ENCODE results near the gene ASPSCR1. TPM values are rescaled to one million over a fixed set of nuclear protein-coding genes. Genes with fewer than 3 reads are reported as not detected.

ASPSCR1 gene
- total RNA-seq, 1 donor: 28.0 TPM

GRCh38 chr17:81996232-81996756 lies 18.9 kb downstream of the ASPSCR1 start:
- DNase-seq (ENCODE audit: low read depth in 2 of 3, low spot score in 2 of 3): no peak

GRCh38 chr17:81996757-81997441 lies 19.5 kb downstream of the ASPSCR1 start:
- no peak for DNase-seq (ENCODE audit: low read depth in 2 of 3, low spot score in 2 of 3)

- no peak for DNase-seq (ENCODE audit: low read depth in 2 of 3, low spot score in 2 of 3)
These were observed 20.8 kb downstream of the ASPSCR1 start for GRCh38 chr17:81998212-81998611.

GRCh38 chr17:81998691-81999438 lies 21.4 kb downstream of the ASPSCR1 start:
- DNase-seq (ENCODE audit: low read depth in 2 of 3, low spot score in 2 of 3): no peak

- DNase-seq (ENCODE audit: low read depth in 2 of 3, low spot score in 2 of 3): no peak
These were observed 22.2 kb downstream of the ASPSCR1 start for GRCh38 chr17:81999587-81999975.

- no peak for DNase-seq (ENCODE audit: low read depth in 2 of 3, low spot score in 2 of 3)
These were observed 22.8 kb downstream of the ASPSCR1 start for GRCh38 chr17:81999976-82000802.

GRCh38 chr17:82000803-82001570 lies 23.6 kb downstream of the ASPSCR1 start:
- DNase-seq (ENCODE audit: low read depth in 2 of 3, low spot score in 2 of 3): no peak

- DNase-seq (ENCODE audit: low read depth in 2 of 3, low spot score in 2 of 3): no peak
These were observed 24.2 kb downstream of the ASPSCR1 start for GRCh38 chr17:82001571-82002056.

GRCh38 chr17:82003411-82004381 lies 26.3 kb downstream of the ASPSCR1 start:
- DNase-seq (ENCODE audit: low read depth in 2 of 3, low spot score in 2 of 3): no peak

- DNase-seq (ENCODE audit: low read depth in 2 of 3, low spot score in 2 of 3): no peak
These were observed 27.4 kb downstream of the ASPSCR1 start for GRCh38 chr17:82004517-82005455.

GRCh38 chr17:82005701-82006348 lies 28.4 kb downstream of the ASPSCR1 start:
- DNase-seq (ENCODE audit: low read depth in 2 of 3, low spot score in 2 of 3): no peak

- no peak for DNase-seq (ENCODE audit: low read depth in 2 of 3, low spot score in 2 of 3)
These were observed 29.2 kb downstream of the ASPSCR1 start for GRCh38 chr17:82006468-82007227.

GRCh38 chr17:82007228-82007494 lies 29.7 kb downstream of the ASPSCR1 start:
- no peak for DNase-seq (ENCODE audit: low read depth in 2 of 3, low spot score in 2 of 3)

- no peak for DNase-seq (ENCODE audit: low read depth in 2 of 3, low spot score in 2 of 3)
These were observed 30.2 kb downstream of the ASPSCR1 start for GRCh38 chr17:82007495-82008257.

- DNase-seq (ENCODE audit: low read depth in 2 of 3, low spot score in 2 of 3): no peak
These were observed 31.0 kb downstream of the ASPSCR1 start for GRCh38 chr17:82008258-82008940.

- no peak for DNase-seq (ENCODE audit: low read depth in 2 of 3, low spot score in 2 of 3)
These were observed 31.5 kb downstream of the ASPSCR1 start for GRCh38 chr17:82008941-82009405.

Measured in hematopoietic multipotent progenitor cell (in vitro differentiated cells).